H1 (cell line): Measurements from ENCODE around the gene HTR3A. TPM values are rescaled to one million over a fixed set of nuclear protein-coding genes. Genes with fewer than 3 reads are reported as not detected.

Experiments used
- CTCF ChIA-PET: fragments of 300-600 bp; sonication (Branson Sonifier 250); formaldehyde crosslinking; loops from one replicate; lab custom pipeline; 2021; ENCODE audit not compliant: partially characterized antibody; lab: Charles Lee
- POLR2A ChIA-PET: fragments of 300-600 bp; sonication (Branson Sonifier 250); formaldehyde crosslinking; loops from one replicate; lab custom pipeline; 2021; ENCODE audit warnings: inconsistent platforms; ENCODE audit not compliant: partially characterized antibody; lab: Charles Lee
- DNase-seq, 2 experiments: peaks; one replicate each; pipeline versions ENCODE4 v3.0.0 to v3.0.0-alpha.2; 2010 to 2022; ENCODE audit warnings: low spot score in 2 of 2, low read depth in 1 of 2, mixed read lengths in 1 of 2
- FAIRE-seq: peaks from 2 replicates; lab custom pipeline; 2011; peaks lifted over from hg19 to GRCh38; lab: Jason Lieb, UNC
- H2AFZ ChIP-seq: 2 replicates; pipeline ENCODE4 v1.8.1; 2012; ENCODE audit warnings: low read length, inconsistent platforms
- H2AK5ac ChIP-seq: 2 replicates; pipeline ENCODE4 v1.6.1; 2013; ENCODE audit warnings: low read depth, low read length
- H2BK120ac ChIP-seq: replicated peaks from 2 replicates; pipeline ENCODE3; 2013; ENCODE audit warnings: low read depth, low read length, inconsistent platforms
- H2BK12ac ChIP-seq: 2 replicates; pipeline ENCODE4 v1.6.1; 2013; ENCODE audit warnings: low read depth, low read length
- H2BK15ac ChIP-seq: 2 replicates; pipeline ENCODE4 v1.6.1; 2013; ENCODE audit warnings: low read length
- H2BK20ac ChIP-seq: 2 replicates; pipeline ENCODE4 v1.6.1; 2013; ENCODE audit warnings: low read length
- H2BK5ac ChIP-seq: 2 replicates; pipeline ENCODE4 v1.6.1; 2013; ENCODE audit warnings: low read depth, low read length
- H3K14ac ChIP-seq: 2 replicates; pipeline ENCODE4 v1.6.1; 2013; ENCODE audit warnings: inconsistent platforms; ENCODE audit not compliant: insufficient read length
- H3K18ac ChIP-seq: 2 replicates; pipeline ENCODE4 v1.6.1; 2013; ENCODE audit warnings: low read length; ENCODE audit errors: extremely low read depth
- H3K23ac ChIP-seq: 2 replicates; pipeline ENCODE4 v1.6.1; 2013; ENCODE audit warnings: inconsistent platforms; ENCODE audit not compliant: insufficient read length
- H3K23me2 ChIP-seq: 2 replicates; pipeline ENCODE4 v1.6.1; 2013; ENCODE audit warnings: low read depth, low read length
- H3K27ac ChIP-seq: 2 replicates; pipeline ENCODE4 v1.6.1; 2011; ENCODE audit warnings: low read depth, low read length, inconsistent platforms
- H3K27me3 ChIP-seq, 4 experiments: replicated peaks in 1 of 4; 1 replicate in 1 of 4; 2 replicates in 3 of 4; pipeline versions ENCODE4 v1.6.1 to v1.8.1; 2011 to 2013; ENCODE audit warnings: low read length in 3 of 4, mild to moderate bottlenecking in 3 of 4, inconsistent platforms in 2 of 4, mixed read lengths in 2 of 4, moderate library complexity in 1 of 4; ENCODE audit not compliant: control insufficient read depth in 3 of 4, insufficient read depth in 3 of 4; ENCODE audit errors: extremely low read depth in 1 of 4
- H3K36me3 ChIP-seq, 4 experiments: 2 replicates each; pipeline versions ENCODE4 v1.6.1 to v1.8.1; 2011 to 2013; ENCODE audit warnings: mild to moderate bottlenecking in 4 of 4, low read length in 3 of 4, moderate library complexity in 2 of 4, control low read depth in 1 of 4, inconsistent platforms in 1 of 4; ENCODE audit not compliant: insufficient read depth in 4 of 4, control insufficient read depth in 2 of 4
- H3K4ac ChIP-seq: replicated peaks from 2 replicates; pipeline ENCODE3; 2013; ENCODE audit warnings: low read length, low read depth, mixed read lengths, inconsistent platforms; ENCODE audit not compliant: insufficient read length
- H3K4me1 ChIP-seq, 4 experiments: replicated peaks in 1 of 4; 1 replicate in 1 of 4; 2 replicates in 3 of 4; pipeline versions ENCODE4 v1.6.1 to v1.8.1; 2011 to 2013; ENCODE audit warnings: low read length in 3 of 4, inconsistent platforms in 2 of 4, mixed read lengths in 1 of 4; ENCODE audit not compliant: insufficient read depth in 4 of 4, control insufficient read depth in 3 of 4
- H3K4me2 ChIP-seq, 2 experiments: 2 replicates each; pipeline versions ENCODE4 v1.6.1 to v1.8.1; 2011 to 2013; ENCODE audit warnings: low read depth in 2 of 2, low read length in 2 of 2, control low read depth in 1 of 2, inconsistent platforms in 1 of 2, mild to moderate bottlenecking in 1 of 2; ENCODE audit not compliant: insufficient read depth in 1 of 2
- H3K4me3 ChIP-seq, 4 experiments: fragments of 200-600, 300-600 bp in 1 of 4; sonication (generic), shearing (Covaris generic), sonication (Bioruptor Twin) in 1 of 4; 2 replicates each; pipeline versions ENCODE4 v1.5.1 to v1.8.1; 2011 to 2016; ENCODE audit warnings: low read length in 4 of 4, low read depth in 3 of 4, control low read depth in 2 of 4, inconsistent platforms in 2 of 4, mild to moderate bottlenecking in 2 of 4, mixed read lengths in 1 of 4, moderate library complexity in 1 of 4; ENCODE audit not compliant: insufficient read depth in 2 of 4; ENCODE audit errors: extremely low read depth in 1 of 4
- H3K56ac ChIP-seq: replicated peaks from 2 replicates; pipeline ENCODE3; 2013; ENCODE audit warnings: low read depth, mild to moderate bottlenecking, mixed read lengths, low read length, inconsistent platforms; ENCODE audit not compliant: insufficient read length
- H3K79me1 ChIP-seq: 2 replicates; pipeline ENCODE4 v1.6.1; 2013; ENCODE audit warnings: low read depth, low read length, control low read depth
- H3K79me2 ChIP-seq, 2 experiments: 2 replicates each; pipeline versions ENCODE4 v1.6.1 to v1.8.1; 2012 to 2013; ENCODE audit warnings: low read length in 2 of 2, mild to moderate bottlenecking in 2 of 2, inconsistent platforms in 1 of 2; ENCODE audit not compliant: insufficient read depth in 2 of 2, control insufficient read depth in 1 of 2
- H3K9ac ChIP-seq, 4 experiments: replicated peaks in 1 of 4; 1 replicate in 1 of 4; 2 replicates in 3 of 4; pipeline versions ENCODE4 v1.6.1 to v1.8.1; 2011 to 2013; ENCODE audit warnings: low read depth in 3 of 4, low read length in 3 of 4, control low read depth in 2 of 4, mild to moderate bottlenecking in 2 of 4, moderate library complexity in 2 of 4, inconsistent platforms in 1 of 4; ENCODE audit errors: extremely low read depth in 1 of 4
- H3K9me3 ChIP-seq, 2 experiments: 2 replicates each; pipeline versions ENCODE4 v1.6.1 to v1.8.1; 2012 to 2013; ENCODE audit warnings: mild to moderate bottlenecking in 2 of 2, moderate library complexity in 2 of 2, control low read depth in 1 of 2, inconsistent platforms in 1 of 2, low read depth in 1 of 2, low read length in 1 of 2, mixed read lengths in 1 of 2; ENCODE audit not compliant: insufficient read depth in 2 of 2
- H4K20me1 ChIP-seq, 2 experiments: replicated peaks in 1 of 2; 2 replicates each; pipeline versions ENCODE3 to v1.8.1; 2011 to 2013; ENCODE audit warnings: inconsistent platforms in 2 of 2, low read length in 2 of 2, mild to moderate bottlenecking in 1 of 2; ENCODE audit not compliant: insufficient read depth in 2 of 2, control insufficient read depth in 1 of 2
- H4K5ac ChIP-seq: 2 replicates; pipeline ENCODE4 v1.6.1; 2013; ENCODE audit warnings: low read length, low read depth, mixed read lengths, inconsistent platforms; ENCODE audit not compliant: insufficient read length
- H4K8ac ChIP-seq: 2 replicates; pipeline ENCODE4 v1.8.0; 2013; ENCODE audit warnings: mild to moderate bottlenecking, moderate library complexity, low read length, inconsistent platforms; ENCODE audit not compliant: insufficient read depth; ENCODE audit errors: extremely low read depth
- H4K91ac ChIP-seq: replicated peaks from 2 replicates; pipeline ENCODE3; 2013; ENCODE audit warnings: low read length, mixed read lengths, inconsistent platforms; ENCODE audit not compliant: insufficient read length
- NRF1 ChIP-seq: IDR thresholded peaks from 2 replicates; pipeline ENCODE4 v1.6.1; 2011; ENCODE audit warnings: mild to moderate bottlenecking, low read depth, low read length, improper control_type of control experiment
- SIN3A ChIP-seq, 2 experiments: IDR thresholded peaks in 1 of 2; conservative IDR thresholded peaks in 1 of 2; 2 replicates each; pipeline ENCODE4 v1.6.1; 2011 to 2012; ENCODE audit warnings: low read length in 2 of 2, improper control_type of control experiment in 1 of 2, low read depth in 1 of 2, mild to moderate bottlenecking in 1 of 2
- SP2 ChIP-seq: IDR thresholded peaks from 2 replicates; pipeline ENCODE4 v1.6.1; 2012; ENCODE audit warnings: mild to moderate bottlenecking, low read length, inconsistent platforms
- WGBS, 2 experiments: shearing (Covaris generic) in 1 of 2; methylation state at CpG; one replicate each; pipeline versions ENCODE4 v1.1.6 to v1.1.7; 2013 to 2015; ENCODE audit warnings: low lambda C conversion rate in 2 of 2, mixed read lengths in 2 of 2, inconsistent platforms in 1 of 2, low coverage in 1 of 2, missing lambda C conversion rate in 1 of 2; ENCODE audit not compliant: insufficient replicate concordance in 2 of 2, insufficient coverage in 1 of 2, insufficient read length in 1 of 2; ENCODE audit errors: extremely low coverage in 1 of 2, missing lambda C conversion rate in 1 of 2; 5-methylcytosine and 5-hydroxymethylcytosine counted together
- polyA plus RNA-seq, 7 experiments: library from polyadenylated mRNA; depleted of rRNA in 3 of 7; stranded (reverse) in 5 of 7; unstranded in 2 of 7; fragments of >200 nt in 5 of 7; fragments of 200-250 nt in 2 of 7; gene quantifications; 1 replicate in 5 of 7; 2 replicates in 1 of 7; 4 replicates in 1 of 7; pipeline versions ENCODE4 v1.2.1 to v1.2.3, GENCODE V29; 2011 to 2013; ENCODE audit warnings: missing spikeins in 2 of 7, mixed read lengths in 2 of 7
- total RNA-seq: library from RNA; stranded (reverse); fragmentation: NEBNext Ultra II Directional; extraction: Animal tissue kit (Norgen Biotek cat#: 25700); gene quantifications from 2 replicates; pipeline ENCODE4 v1.2.1, GENCODE V29; 2021

HTR3A gene
- total and polyA plus RNA-seq, 2 of the 8 experiments (the other 6 are each of a cell fraction or from before 2014, with no cell fraction given): 7.5 to 8.9 TPM

DNA sequence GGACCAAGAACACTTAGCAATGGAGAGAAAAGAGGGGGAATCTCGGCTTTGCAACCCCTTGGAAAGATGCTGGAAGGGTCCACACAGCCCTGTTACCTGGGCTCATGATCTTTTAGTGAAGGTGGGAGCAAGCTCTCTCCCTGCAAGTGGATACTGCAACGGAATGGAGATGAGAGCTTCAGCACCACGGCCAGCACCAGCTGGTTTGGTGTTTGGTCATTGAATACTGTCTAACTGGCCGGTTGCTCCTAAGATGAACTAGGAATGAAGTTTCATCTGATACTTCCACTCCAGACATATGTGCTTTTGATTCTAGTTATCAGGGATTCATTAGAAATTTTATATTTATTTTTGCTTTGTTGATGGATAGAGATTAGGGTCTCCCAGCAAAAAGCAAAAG, 16.3 kb downstream of the HTR3A start:
- Histone ChIP-seq H3K14ac (no peak overlapping the region), H2AFZ (no peak overlapping the region), H3K4me1 (peaks cover 3 to 8% (median 4%) of the 10 kb centered on the region in 4 experiments; a peak in 6 of 7 replicates), H4K91ac (no peak overlapping the region), H3K36me3 (no peaks in the 10 kb centered on the region), H3K4me3 (no peak overlapping the region), H3K27me3 (no peaks in the 10 kb centered on the region), H3K18ac (no peak overlapping the region), H2BK20ac (no peak overlapping the region), H3K4ac (no peak overlapping the region), H3K79me1 (no peaks in the 10 kb centered on the region), H3K79me2 (no peaks in the 10 kb centered on the region), H2BK15ac (no peak overlapping the region), H3K56ac (no peak overlapping the region), H2BK12ac (no peak overlapping the region), H3K23ac (no peak overlapping the region), H2BK5ac (no peak overlapping the region), H4K5ac (no peak overlapping the region), H2BK120ac (no peak overlapping the region), H3K4me2 (no peak overlapping the region), H4K8ac (no peak overlapping the region), H3K23me2 (no peaks in the 10 kb centered on the region), H3K27ac (no peak overlapping the region), H3K9ac (no peak overlapping the region), H2AK5ac (no peak overlapping the region), H4K20me1 (peaks cover 0 to 6% of the 10 kb centered on the region in 2 experiments), H3K9me3 (no peaks in the 10 kb centered on the region)
- ChIA-PET CTCF (interaction anchor here (0.6 to 16.8 kb wide), 21 partner anchors 11 to 277 kb away, joined by 3 to 280 read pairs (median 4); partner anchors contain the start of gene HTR3A), POLR2A (interaction anchor here (1.4 kb wide), 1 partner anchor 116 kb away, joined by 3 read pairs; the partner anchor contains the start of gene USP28)
- TF ChIP-seq SIN3A (conservative IDR thresholded peaks at IDR 0.05 in 1 of 2, IDR thresholded peaks at IDR 0.05 in 1 of 2; ENCODE audit: low read depth in 1 of 2, low read length in 2 of 2) (peak in 1 of 2 experiments; percentile 67; a peak in 1 of 4 replicates), NRF1 (no peak), SP2 (no peak)
- DNase-seq (peak in 1 of 2 experiments; percentile 85), FAIRE-seq (peak; percentile 62)
- 57% methylated on average over 4 of the region's 4 CpGs; no CpG with 5 or more reads in 1 of the 2 experiments for WGBS, 2 experiments
